ENCODE results near the gene TPM4.

- peak; percentile 54 for TF ChIP-seq POLR2AphosphoS5 (IDR thresholded peaks at IDR 0.05; ENCODE audit: low read depth, low read length)
- TF ChIP-seq POLR2A (IDR thresholded peaks at IDR 0.05; ENCODE audit: low read depth, low read length) = no peak; the same call in 1 of the 2 replicates
Observed at GRCh38 chr19:16096280-16096855, 20.1 kb downstream of the TPM4 start.
